Measurements from ENCODE around the gene TLE2.

TLE2 gene

GRCh38 chr19:2987797-2988196, 41.3 kb downstream of the TLE2 start:
- no peaks in the 10 kb centered on the region for H3K9me3 ChIP-seq (ENCODE audit: control insufficient read depth in 2 of 2, low read length in 2 of 2)
- no peak overlapping the region for H3K9ac ChIP-seq (ENCODE audit: low read depth in 1 of 2, low read length in 2 of 2)
- peaks cover 0 to 7% of the 10 kb centered on the region in 2 donors for H3K27me3 ChIP-seq (ENCODE audit: control insufficient read depth in 2 of 2, insufficient read depth in 2 of 2, low read length in 2 of 2)
- H3K4me1 ChIP-seq (ENCODE audit: control insufficient read depth in 2 of 2, insufficient read depth in 2 of 2, low read length in 2 of 2), result peaks cover 5 to 6% of the 10 kb centered on the region in 2 donors
- no peak overlapping the region for H3K27ac ChIP-seq (ENCODE audit: low read depth in 2 of 2, low read length in 2 of 2)
- H3K36me3 ChIP-seq (ENCODE audit: control insufficient read depth in 2 of 2, insufficient read depth in 2 of 2, low read length in 2 of 2), result no peaks in the 10 kb centered on the region
- no peak overlapping the region for H3K4me3 ChIP-seq (ENCODE audit: low read length in 2 of 2)

GRCh38 chr19:2986951-2987524, 42.0 kb downstream of the TLE2 start:
- H3K27ac ChIP-seq (ENCODE audit: low read depth in 2 of 2, low read length in 2 of 2), result no peak overlapping the region
- peaks cover 8% of the 10 kb centered on the region in 2 donors for H3K4me1 ChIP-seq (ENCODE audit: control insufficient read depth in 2 of 2, insufficient read depth in 2 of 2, low read length in 2 of 2)

GRCh38 chr19:2984215-2984528, 44.9 kb downstream of the TLE2 start:
- H3K9me3 ChIP-seq (ENCODE audit: control insufficient read depth in 2 of 2, low read length in 2 of 2), result no peaks in the 10 kb centered on the region
- peak overlapping the region in 1 of 2 donors; percentile 32 for H3K27ac ChIP-seq (ENCODE audit: low read depth in 2 of 2, low read length in 2 of 2)
- H3K27me3 ChIP-seq (ENCODE audit: control insufficient read depth in 2 of 2, insufficient read depth in 2 of 2, low read length in 2 of 2), result peaks cover 0 to 7% of the 10 kb centered on the region in 2 donors
- H3K4me3 ChIP-seq (ENCODE audit: low read length in 2 of 2), result peak overlapping the region in 1 of 2 donors; percentile 41
- H3K4me1 ChIP-seq (ENCODE audit: control insufficient read depth in 2 of 2, insufficient read depth in 2 of 2, low read length in 2 of 2), result peaks cover 8% of the 10 kb centered on the region in 2 donors
- peak overlapping the region in 1 of 2 donors; percentile 1 for H3K9ac ChIP-seq (ENCODE audit: low read depth in 1 of 2, low read length in 2 of 2)
- no peaks in the 10 kb centered on the region for H3K36me3 ChIP-seq (ENCODE audit: control insufficient read depth in 2 of 2, insufficient read depth in 2 of 2, low read length in 2 of 2)

More at GRCh38 chr19:2986951-2987524, 42.0 kb downstream of the TLE2 start:
- H3K9ac ChIP-seq (ENCODE audit: low read depth in 1 of 2, low read length in 2 of 2), result no peak overlapping the region
- H3K36me3 ChIP-seq (ENCODE audit: control insufficient read depth in 2 of 2, insufficient read depth in 2 of 2, low read length in 2 of 2), result no peaks in the 10 kb centered on the region
- H3K9me3 ChIP-seq (ENCODE audit: control insufficient read depth in 2 of 2, low read length in 2 of 2), result no peaks in the 10 kb centered on the region
- peaks cover 0 to 7% of the 10 kb centered on the region in 2 donors for H3K27me3 ChIP-seq (ENCODE audit: control insufficient read depth in 2 of 2, insufficient read depth in 2 of 2, low read length in 2 of 2)
- H3K4me3 ChIP-seq (ENCODE audit: low read length in 2 of 2), result no peak overlapping the region

- Histone ChIP-seq H3K27me3 (ENCODE audit: control insufficient read depth in 2 of 2, insufficient read depth in 2 of 2, low read length in 2 of 2) (peaks cover 0 to 7% of the 10 kb centered on the region in 2 donors), H3K4me3 (ENCODE audit: low read length in 2 of 2) (peak overlapping the region in 1 of 2 donors; percentile 41), H3K9ac (ENCODE audit: low read depth in 1 of 2, low read length in 2 of 2) (peak overlapping the region in 1 of 2 donors; percentile 1), H3K9me3 (ENCODE audit: control insufficient read depth in 2 of 2, low read length in 2 of 2) (no peaks in the 10 kb centered on the region), H3K4me1 (ENCODE audit: control insufficient read depth in 2 of 2, insufficient read depth in 2 of 2, low read length in 2 of 2) (peaks cover 8% of the 10 kb centered on the region in 2 donors), H3K27ac (ENCODE audit: low read depth in 2 of 2, low read length in 2 of 2) (peak overlapping the region; percentile 54 to 57), H3K36me3 (ENCODE audit: control insufficient read depth in 2 of 2, insufficient read depth in 2 of 2, low read length in 2 of 2) (no peaks in the 10 kb centered on the region)
These were observed 45.5 kb downstream of the TLE2 start for GRCh38 chr19:2983351-2984214.

- Histone ChIP-seq H3K27ac (ENCODE audit: low read depth in 2 of 2, low read length in 2 of 2) (peak overlapping the region; percentile 54 to 57), H3K9ac (ENCODE audit: low read depth in 1 of 2, low read length in 2 of 2) (no peak overlapping the region)
These were observed 46.1 kb downstream of the TLE2 start for GRCh38 chr19:2982983-2983350.

GRCh38 chr19:2982561-2982960, 46.5 kb downstream of the TLE2 start:
- Histone ChIP-seq H3K4me3 (ENCODE audit: low read length in 2 of 2) (no peak overlapping the region), H3K4me1 (ENCODE audit: control insufficient read depth in 2 of 2, insufficient read depth in 2 of 2, low read length in 2 of 2) (peaks cover 9 to 16% of the 10 kb centered on the region in 2 donors)

More at GRCh38 chr19:2982983-2983350, 46.1 kb downstream of the TLE2 start:
- Histone ChIP-seq H3K4me3 (ENCODE audit: low read length in 2 of 2) (no peak overlapping the region), H3K27me3 (ENCODE audit: control insufficient read depth in 2 of 2, insufficient read depth in 2 of 2, low read length in 2 of 2) (peaks cover 0 to 7% of the 10 kb centered on the region in 2 donors), H3K9me3 (ENCODE audit: control insufficient read depth in 2 of 2, low read length in 2 of 2) (no peaks in the 10 kb centered on the region), H3K36me3 (ENCODE audit: control insufficient read depth in 2 of 2, insufficient read depth in 2 of 2, low read length in 2 of 2) (no peaks in the 10 kb centered on the region), H3K4me1 (ENCODE audit: control insufficient read depth in 2 of 2, insufficient read depth in 2 of 2, low read length in 2 of 2) (peaks cover 8 to 12% of the 10 kb centered on the region in 2 donors)

GRCh38 chr19:2981898-2982297, 47.2 kb downstream of the TLE2 start:
- H3K9me3 ChIP-seq (ENCODE audit: control insufficient read depth in 2 of 2, low read length in 2 of 2), result no peaks in the 10 kb centered on the region
- H3K4me3 ChIP-seq (ENCODE audit: low read length in 2 of 2), result no peak overlapping the region
- no peak overlapping the region for H3K27ac ChIP-seq (ENCODE audit: low read depth in 2 of 2, low read length in 2 of 2)
- no peak overlapping the region for H3K9ac ChIP-seq (ENCODE audit: low read depth in 1 of 2, low read length in 2 of 2)
- H3K36me3 ChIP-seq (ENCODE audit: control insufficient read depth in 2 of 2, insufficient read depth in 2 of 2, low read length in 2 of 2), result no peaks in the 10 kb centered on the region
- H3K27me3 ChIP-seq (ENCODE audit: control insufficient read depth in 2 of 2, insufficient read depth in 2 of 2, low read length in 2 of 2), result peaks cover 0 to 7% of the 10 kb centered on the region in 2 donors
- peaks cover 12 to 18% of the 10 kb centered on the region in 2 donors for H3K4me1 ChIP-seq (ENCODE audit: control insufficient read depth in 2 of 2, insufficient read depth in 2 of 2, low read length in 2 of 2)

More at GRCh38 chr19:2982561-2982960, 46.5 kb downstream of the TLE2 start:
- Histone ChIP-seq H3K9ac (ENCODE audit: low read depth in 1 of 2, low read length in 2 of 2) (no peak overlapping the region), H3K36me3 (ENCODE audit: control insufficient read depth in 2 of 2, insufficient read depth in 2 of 2, low read length in 2 of 2) (no peaks in the 10 kb centered on the region), H3K27me3 (ENCODE audit: control insufficient read depth in 2 of 2, insufficient read depth in 2 of 2, low read length in 2 of 2) (peaks cover 0 to 7% of the 10 kb centered on the region in 2 donors), H3K27ac (ENCODE audit: low read depth in 2 of 2, low read length in 2 of 2) (no peak overlapping the region), H3K9me3 (ENCODE audit: control insufficient read depth in 2 of 2, low read length in 2 of 2) (no peaks in the 10 kb centered on the region)

GRCh38 chr19:2978772-2979171, 50.3 kb downstream of the TLE2 start:
- no peak overlapping the region for H3K27ac ChIP-seq (ENCODE audit: low read depth in 2 of 2, low read length in 2 of 2)
- peaks cover 0 to 7% of the 10 kb centered on the region in 2 donors for H3K27me3 ChIP-seq (ENCODE audit: control insufficient read depth in 2 of 2, insufficient read depth in 2 of 2, low read length in 2 of 2)
- H3K4me1 ChIP-seq (ENCODE audit: control insufficient read depth in 2 of 2, insufficient read depth in 2 of 2, low read length in 2 of 2), result peaks cover 19 to 33% of the 10 kb centered on the region in 2 donors

GRCh38 chr19:2978166-2978767, 50.8 kb downstream of the TLE2 start:
- Histone ChIP-seq H3K27ac (ENCODE audit: low read depth in 2 of 2, low read length in 2 of 2) (no peak overlapping the region), H3K27me3 (ENCODE audit: control insufficient read depth in 2 of 2, insufficient read depth in 2 of 2, low read length in 2 of 2) (peaks cover 0 to 2% of the 10 kb centered on the region in 2 donors), H3K4me3 (ENCODE audit: low read length in 2 of 2) (no peak overlapping the region), H3K9ac (ENCODE audit: low read depth in 1 of 2, low read length in 2 of 2) (no peak overlapping the region), H3K4me1 (ENCODE audit: control insufficient read depth in 2 of 2, insufficient read depth in 2 of 2, low read length in 2 of 2) (peaks cover 18 to 28% of the 10 kb centered on the region in 2 donors), H3K36me3 (ENCODE audit: control insufficient read depth in 2 of 2, insufficient read depth in 2 of 2, low read length in 2 of 2) (no peaks in the 10 kb centered on the region), H3K9me3 (ENCODE audit: control insufficient read depth in 2 of 2, low read length in 2 of 2) (no peaks in the 10 kb centered on the region)

More at GRCh38 chr19:2978772-2979171, 50.3 kb downstream of the TLE2 start:
- Histone ChIP-seq H3K4me3 (ENCODE audit: low read length in 2 of 2) (no peak overlapping the region), H3K9me3 (ENCODE audit: control insufficient read depth in 2 of 2, low read length in 2 of 2) (no peaks in the 10 kb centered on the region), H3K9ac (ENCODE audit: low read depth in 1 of 2, low read length in 2 of 2) (no peak overlapping the region), H3K36me3 (ENCODE audit: control insufficient read depth in 2 of 2, insufficient read depth in 2 of 2, low read length in 2 of 2) (no peaks in the 10 kb centered on the region)

- Histone ChIP-seq H3K27me3 (ENCODE audit: control insufficient read depth in 2 of 2, insufficient read depth in 2 of 2, low read length in 2 of 2) (no peaks in the 10 kb centered on the region), H3K9ac (ENCODE audit: low read depth in 1 of 2, low read length in 2 of 2) (no peak overlapping the region), H3K4me3 (ENCODE audit: low read length in 2 of 2) (peak overlapping the region in 1 of 2 donors; percentile 10), H3K4me1 (ENCODE audit: control insufficient read depth in 2 of 2, insufficient read depth in 2 of 2, low read length in 2 of 2) (peaks cover 13 to 27% of the 10 kb centered on the region in 2 donors), H3K27ac (ENCODE audit: low read depth in 2 of 2, low read length in 2 of 2) (peak overlapping the region in 1 of 2 donors; percentile 16), H3K36me3 (ENCODE audit: control insufficient read depth in 2 of 2, insufficient read depth in 2 of 2, low read length in 2 of 2) (no peaks in the 10 kb centered on the region), H3K9me3 (ENCODE audit: control insufficient read depth in 2 of 2, low read length in 2 of 2) (no peaks in the 10 kb centered on the region)
These were observed 51.3 kb downstream of the TLE2 start for GRCh38 chr19:2977746-2978138.

Measured in mucosa of rectum (tissue), 2 donors.